ENCODE results near the gene ASXL2. TPM values are rescaled to one million over a fixed set of nuclear protein-coding genes. Genes with fewer than 3 reads are reported as not detected.
A peak's percentile ranks its signal among the peaks of the same experiment; 100 is the strongest.
"Not testable (repeated sequence)": the region's sequence is repeated elsewhere in the genome, so short reads cannot be mapped to it uniquely, and the experiment has no call there.

The ASXL2 gene
- total RNA-seq, 2 experiments from 2014 or later, result 56.1 to 62.0 TPM

GRCh38 chr2:25905126-25905525 is 26.8 kb upstream of the ASXL2 start:
- no peak overlapping the region for H3K4me3 Mint-ChIP-seq
- CTCF ChIA-PET, result interaction anchor here (0.7 to 1.2 kb wide), 3 partner anchors 61 to 299 kb away, joined by 3 read pairs; no protein-coding TSS in a partner anchor
- H3K36me3 Mint-ChIP-seq, result no peaks in the 10 kb centered on the region

GRCh38 chr2:25903216-25903776 is 25.0 kb upstream of the ASXL2 start:
- Mint-ChIP-seq H3K9me3 (ENCODE audit: low read depth) (no peaks in the 10 kb centered on the region), H3K27ac (no peak overlapping the region), H3K4me3 (no peak overlapping the region), H3K36me3 (no peaks in the 10 kb centered on the region), H3K4me1 (no peaks in the 10 kb centered on the region), H3K27me3 (no peaks in the 10 kb centered on the region)
- ATAC-seq (no peak), DNase-seq (no peak)
- CTCF ChIA-PET, result interaction anchor here (0.6 kb wide), 1 partner anchor 272 kb away, joined by 3 read pairs; no protein-coding TSS in a partner anchor

More at GRCh38 chr2:25905126-25905525, 26.8 kb upstream of the ASXL2 start:
- Mint-ChIP-seq H3K9me3 (ENCODE audit: low read depth) (no peaks in the 10 kb centered on the region), H3K27me3 (no peaks in the 10 kb centered on the region), H3K4me1 (no peaks in the 10 kb centered on the region), H3K27ac (no peak overlapping the region)
- DNase-seq, result no peak
- no peak for ATAC-seq

GRCh38 chr2:25899404-25899970 is 21.2 kb upstream of the ASXL2 start:
- CTCF ChIA-PET, result interaction anchor here (0.5 kb wide), 1 partner anchor 137 kb away, joined by 4 read pairs; no protein-coding TSS in a partner anchor
- no peak overlapping the region for H3K4me3 Mint-ChIP-seq
- peaks cover 5% of the 10 kb centered on the region for H3K27me3 Mint-ChIP-seq
- H3K4me1 Mint-ChIP-seq, result no peaks in the 10 kb centered on the region
- no peaks in the 10 kb centered on the region for H3K9me3 Mint-ChIP-seq (ENCODE audit: low read depth)
- H3K27ac Mint-ChIP-seq, result no peak overlapping the region
- no peak for ATAC-seq
- H3K36me3 Mint-ChIP-seq, result no peaks in the 10 kb centered on the region
- no peak for DNase-seq

- H3K4me1 Mint-ChIP-seq, result no peaks in the 10 kb centered on the region
- H3K36me3 Mint-ChIP-seq, result no peaks in the 10 kb centered on the region
- ATAC-seq, result no peak
- CTCF ChIA-PET, result no interaction called here
- no peak overlapping the region for H3K4me3 Mint-ChIP-seq
- H3K27me3 Mint-ChIP-seq, result peaks cover 5% of the 10 kb centered on the region
- DNase-seq, result no peak
- H3K9me3 Mint-ChIP-seq (ENCODE audit: low read depth), result no peaks in the 10 kb centered on the region
- no peak overlapping the region for H3K27ac Mint-ChIP-seq
Observed at GRCh38 chr2:25897506-25897905, 19.2 kb upstream of the ASXL2 start.

GRCh38 chr2:25896308-25896707 is 18.0 kb upstream of the ASXL2 start:
- CTCF ChIA-PET; H3K27ac Mint-ChIP-seq; H3K36me3 Mint-ChIP-seq; H3K27me3 Mint-ChIP-seq; H3K4me1 Mint-ChIP-seq; ATAC-seq; H3K9me3 Mint-ChIP-seq (ENCODE audit: low read depth); H3K4me3 Mint-ChIP-seq; DNase-seq: not testable (repeated sequence)

- DNase-seq (no peak), ATAC-seq (no peak)
- Mint-ChIP-seq H3K4me1 (no peaks in the 10 kb centered on the region), H3K4me3 (no peak overlapping the region), H3K9me3 (ENCODE audit: low read depth) (no peaks in the 10 kb centered on the region), H3K36me3 (no peaks in the 10 kb centered on the region), H3K27ac (no peak overlapping the region), H3K27me3 (peaks cover 5% of the 10 kb centered on the region)
- CTCF ChIA-PET, result interaction anchor here (0.5 kb wide), 1 partner anchor 134 kb away, joined by 4 read pairs; no protein-coding TSS in a partner anchor
Observed at GRCh38 chr2:25895610-25896009, 17.3 kb upstream of the ASXL2 start.

- ATAC-seq (no peak), DNase-seq (no peak)
- Mint-ChIP-seq H3K27ac (no peak overlapping the region), H3K27me3 (peaks cover 5% of the 10 kb centered on the region), H3K4me1 (no peaks in the 10 kb centered on the region), H3K4me3 (no peak overlapping the region), H3K36me3 (no peaks in the 10 kb centered on the region), H3K9me3 (ENCODE audit: low read depth) (no peaks in the 10 kb centered on the region)
- CTCF ChIA-PET, result interaction anchor here (0.5 kb wide), 1 partner anchor 134 kb away, joined by 4 read pairs; no protein-coding TSS in a partner anchor
Observed at GRCh38 chr2:25895018-25895417, 16.7 kb upstream of the ASXL2 start.

GRCh38 chr2:25894135-25894830 is 16.0 kb upstream of the ASXL2 start:
- Mint-ChIP-seq H3K9me3 (ENCODE audit: low read depth) (no peaks in the 10 kb centered on the region), H3K36me3 (no peaks in the 10 kb centered on the region), H3K27me3 (peaks cover 5% of the 10 kb centered on the region), H3K27ac (no peak overlapping the region), H3K4me1 (no peaks in the 10 kb centered on the region), H3K4me3 (no peak overlapping the region)
- DNase-seq (no peak), ATAC-seq (no peak)
- CTCF ChIA-PET, result no interaction called here

- CTCF ChIA-PET, result interaction anchor here (0.6 to 1.9 kb wide), 2 partner anchors 40 to 213 kb away, joined by 3 to 5 read pairs; no protein-coding TSS in a partner anchor
- ATAC-seq (no peak), DNase-seq (no peak)
- H3K36me3 Mint-ChIP-seq, result no peaks in the 10 kb centered on the region
- H3K27me3 Mint-ChIP-seq, result peaks cover 5% of the 10 kb centered on the region
- no peaks in the 10 kb centered on the region for H3K9me3 Mint-ChIP-seq (ENCODE audit: low read depth)
- no peak overlapping the region for H3K27ac Mint-ChIP-seq
- H3K4me3 Mint-ChIP-seq, result no peak overlapping the region
- H3K4me1 Mint-ChIP-seq, result no peaks in the 10 kb centered on the region
Observed at GRCh38 chr2:25891672-25892071, 13.4 kb upstream of the ASXL2 start.

- DNase-seq, result no peak
- H3K4me3 Mint-ChIP-seq, result no peak overlapping the region
- no peaks in the 10 kb centered on the region for H3K27me3 Mint-ChIP-seq
- CTCF ChIA-PET, result interaction anchor here (1.0 to 1.3 kb wide), 2 partner anchors 9 to 36 kb away, joined by 4 to 5 read pairs; partner anchors contain the start of gene ASXL2
- no peaks in the 10 kb centered on the region for H3K4me1 Mint-ChIP-seq
- no peak for ATAC-seq
- no peaks in the 10 kb centered on the region for H3K36me3 Mint-ChIP-seq
- no peaks in the 10 kb centered on the region for H3K9me3 Mint-ChIP-seq (ENCODE audit: low read depth)
- H3K27ac Mint-ChIP-seq, result no peak overlapping the region
Observed at GRCh38 chr2:25887624-25888242, 9.4 kb upstream of the ASXL2 start.

GRCh38 chr2:25885933-25886332 is 7.6 kb upstream of the ASXL2 start:
- DNase-seq (no peak), ATAC-seq (no peak)
- Mint-ChIP-seq H3K27ac (no peak overlapping the region), H3K4me3 (no peak overlapping the region), H3K9me3 (ENCODE audit: low read depth) (no peaks in the 10 kb centered on the region), H3K4me1 (peaks cover 2% of the 10 kb centered on the region), H3K36me3 (no peaks in the 10 kb centered on the region), H3K27me3 (no peaks in the 10 kb centered on the region)
- CTCF ChIA-PET, result no interaction called here

- no peaks in the 10 kb centered on the region for H3K9me3 Mint-ChIP-seq (ENCODE audit: low read depth)
- no peaks in the 10 kb centered on the region for H3K36me3 Mint-ChIP-seq
- CTCF ChIA-PET, result no interaction called here
- peaks cover 21% of the 10 kb centered on the region for H3K4me1 Mint-ChIP-seq
- H3K27ac Mint-ChIP-seq, result no peak overlapping the region
- DNase-seq, result no peak
- no peak overlapping the region for H3K4me3 Mint-ChIP-seq
- no peak for ATAC-seq
- no peaks in the 10 kb centered on the region for H3K27me3 Mint-ChIP-seq
Observed at GRCh38 chr2:25881764-25882163, 3.5 kb upstream of the ASXL2 start.

- DNase-seq (no peak), ATAC-seq (no peak)
- Mint-ChIP-seq H3K27ac (peak overlapping the region; percentile 98), H3K27me3 (no peaks in the 10 kb centered on the region), H3K4me3 (peak overlapping the region; percentile 98), H3K9me3 (ENCODE audit: low read depth) (no peaks in the 10 kb centered on the region), H3K4me1 (peaks cover 38% of the 10 kb centered on the region), H3K36me3 (peaks cover 6% of the 10 kb centered on the region)
- CTCF ChIA-PET, result interaction anchor here (0.6 to 3.0 kb wide), 16 partner anchors 8 to 623 kb away, joined by 3 to 16 read pairs (median 4); partner anchors contain the start of genes DTNB, KIF3C and RAB10
Observed at GRCh38 chr2:25879133-25879730, 945 bp upstream of the ASXL2 start.
